ENCODE data around the gene MYH7.

Gene MYH7

GRCh38 chr14:23402296-23403138 is 32.9 kb downstream of the MYH7 start:
- TF ChIP-seq PATZ1 (CRISPR knock-in tag; IDR thresholded peaks at IDR 0.05; ENCODE audit: borderline replicate concordance) (no peak), ZNF565 (CRISPR knock-in tag; conservative IDR thresholded peaks at IDR 0.05; ENCODE audit: low read depth) (no peak), SNAI2 (CRISPR knock-in tag; IDR thresholded peaks at IDR 0.05) (no peak), ESRRG (CRISPR knock-in tag; IDR thresholded peaks at IDR 0.05) (no peak), PPARA (CRISPR knock-in tag; IDR thresholded peaks at IDR 0.05; ENCODE audit: borderline replicate concordance) (no peak), ZFP3 (CRISPR knock-in tag; IDR thresholded peaks at IDR 0.05) (no peak), ZNF8 (CRISPR knock-in tag; IDR thresholded peaks at IDR 0.05) (no peak), TSHZ2 (CRISPR knock-in tag; IDR thresholded peaks at IDR 0.05) (no peak), ZC3H10 (CRISPR knock-in tag; IDR thresholded peaks at IDR 0.05) (no peak), ARNTL (CRISPR knock-in tag; IDR thresholded peaks at IDR 0.05; ENCODE audit: borderline replicate concordance, low read depth) (no peak), OSR1 (CRISPR knock-in tag; IDR thresholded peaks at IDR 0.05) (no peak), CREB5 (CRISPR knock-in tag; IDR thresholded peaks at IDR 0.05; ENCODE audit: low read depth) (no peak), CSDC2 (CRISPR knock-in tag; IDR thresholded peaks at IDR 0.05) (no peak), CSRNP3 (CRISPR knock-in tag; IDR thresholded peaks at IDR 0.05) (no peak), BACH2 (CRISPR knock-in tag; IDR thresholded peaks at IDR 0.05; ENCODE audit: borderline replicate concordance) (no peak), ZFP30 (CRISPR knock-in tag; IDR thresholded peaks at IDR 0.05) (no peak), TOX (CRISPR knock-in tag; IDR thresholded peaks at IDR 0.05; ENCODE audit: borderline replicate concordance) (no peak), TCF4 (CRISPR knock-in tag; IDR thresholded peaks at IDR 0.05; ENCODE audit: borderline replicate concordance) (no peak), RARB (CRISPR knock-in tag; IDR thresholded peaks at IDR 0.05) (no peak), POU6F1 (CRISPR knock-in tag; IDR thresholded peaks at IDR 0.05; ENCODE audit: borderline replicate concordance, low read depth) (no peak)
- ATAC-seq, result peak; percentile 31; the same call in 1 of the 3 replicates

- TF ChIP-seq ZNF70 (CRISPR knock-in tag; IDR thresholded peaks at IDR 0.05) (no peak), ESRRG (CRISPR knock-in tag; IDR thresholded peaks at IDR 0.05) (no peak), ZNF565 (CRISPR knock-in tag; conservative IDR thresholded peaks at IDR 0.05; ENCODE audit: low read depth) (no peak), TCF4 (CRISPR knock-in tag; IDR thresholded peaks at IDR 0.05; ENCODE audit: borderline replicate concordance) (no peak), SNAI2 (CRISPR knock-in tag; IDR thresholded peaks at IDR 0.05) (no peak), GLIS3 (CRISPR knock-in tag; IDR thresholded peaks at IDR 0.05) (no peak), ZNF8 (CRISPR knock-in tag; IDR thresholded peaks at IDR 0.05) (no peak), PATZ1 (CRISPR knock-in tag; IDR thresholded peaks at IDR 0.05; ENCODE audit: borderline replicate concordance) (no peak), ZFP3 (CRISPR knock-in tag; IDR thresholded peaks at IDR 0.05) (no peak), POU6F1 (CRISPR knock-in tag; IDR thresholded peaks at IDR 0.05; ENCODE audit: borderline replicate concordance, low read depth) (no peak), TSHZ2 (CRISPR knock-in tag; IDR thresholded peaks at IDR 0.05) (no peak)
- ATAC-seq, result no peak
These were observed 34.2 kb downstream of the MYH7 start for GRCh38 chr14:23401291-23401690.
